EH (cell line): ENCODE measurements around the gene DMRT3.

Source experiments
- DNase-seq: peaks from one replicate; pipeline ENCODE4 v3.0.0-alpha.2; 2015; ENCODE audit warnings: low read depth

Gene DMRT3

DNA sequence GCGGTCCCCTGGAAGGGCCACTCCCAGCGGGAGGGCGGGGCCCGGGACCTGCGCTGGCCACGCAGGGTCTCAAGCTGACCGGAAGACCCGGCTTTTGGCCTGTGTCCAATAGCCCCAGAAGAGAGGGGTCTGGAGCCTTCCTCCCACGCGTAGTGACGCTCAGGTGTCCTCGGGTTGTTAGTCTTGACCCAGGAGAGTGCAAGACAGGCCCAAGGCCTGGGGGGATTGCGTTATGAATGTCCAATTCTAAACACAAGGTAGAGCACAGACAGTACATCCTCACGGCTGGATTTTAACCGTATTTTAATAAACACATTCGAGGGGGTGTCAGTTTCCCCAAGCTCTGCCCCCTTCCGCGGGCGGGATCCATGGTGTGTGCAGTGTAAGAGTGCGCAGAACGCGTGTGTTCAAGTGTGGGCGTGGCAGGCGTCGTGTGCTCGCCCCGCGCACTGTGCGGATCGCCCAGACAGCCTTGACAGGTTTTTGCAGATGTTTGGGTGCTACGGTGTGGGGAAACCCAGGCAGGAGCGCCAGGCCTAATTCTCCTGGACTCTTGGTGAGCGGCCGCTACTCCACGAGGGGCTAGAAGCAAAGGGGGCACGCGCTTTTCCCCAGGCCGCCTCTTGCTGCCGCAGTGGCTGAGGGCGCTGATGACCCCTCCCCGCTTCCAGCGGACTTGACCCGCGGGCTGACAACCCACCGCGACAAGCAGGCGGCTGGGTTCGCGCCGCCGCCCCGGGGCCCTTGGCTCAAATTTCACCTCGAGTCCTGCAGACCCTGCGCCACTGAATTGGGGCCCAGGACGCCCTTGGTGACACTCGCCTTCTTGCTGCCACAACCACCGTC is 6.1 kb upstream of the DMRT3 start:
- DNase-seq, result no peak

DNA sequence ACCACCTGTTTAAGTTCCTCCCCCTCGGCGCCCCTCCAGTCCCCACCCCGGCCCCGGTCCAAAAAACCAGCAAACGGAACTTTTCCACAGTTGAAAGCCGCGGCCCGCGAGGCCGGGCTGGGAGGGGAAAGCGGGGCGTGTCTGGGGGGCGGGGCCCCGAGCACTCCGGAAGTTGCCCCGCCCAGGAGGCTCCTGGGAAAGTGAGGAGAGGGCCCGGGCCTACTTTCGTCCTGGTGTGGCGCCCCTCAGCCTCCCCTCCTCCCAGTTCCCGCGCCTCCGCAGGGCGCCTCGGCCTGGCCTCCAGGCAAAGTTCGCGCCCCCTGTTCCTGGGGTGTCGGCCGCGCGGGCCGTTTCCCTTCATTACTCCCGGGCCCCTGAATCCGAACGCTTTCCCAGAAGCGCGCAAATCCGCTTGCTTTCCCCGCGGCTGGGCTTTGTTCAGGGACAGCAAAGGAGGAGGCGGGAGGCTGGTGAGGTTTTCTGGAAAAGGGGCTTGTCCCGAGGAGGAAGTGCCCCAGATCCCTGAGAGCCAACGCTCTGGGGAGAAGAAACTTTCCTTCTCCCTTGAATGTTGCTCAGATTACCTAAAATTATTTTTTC is 4.5 kb upstream of the DMRT3 start:
- DNase-seq, result no peak

- DNase-seq, result no peak
These were observed 3.8 kb upstream of the DMRT3 start for GRCh38 chr9:972501-973294.

DNA sequence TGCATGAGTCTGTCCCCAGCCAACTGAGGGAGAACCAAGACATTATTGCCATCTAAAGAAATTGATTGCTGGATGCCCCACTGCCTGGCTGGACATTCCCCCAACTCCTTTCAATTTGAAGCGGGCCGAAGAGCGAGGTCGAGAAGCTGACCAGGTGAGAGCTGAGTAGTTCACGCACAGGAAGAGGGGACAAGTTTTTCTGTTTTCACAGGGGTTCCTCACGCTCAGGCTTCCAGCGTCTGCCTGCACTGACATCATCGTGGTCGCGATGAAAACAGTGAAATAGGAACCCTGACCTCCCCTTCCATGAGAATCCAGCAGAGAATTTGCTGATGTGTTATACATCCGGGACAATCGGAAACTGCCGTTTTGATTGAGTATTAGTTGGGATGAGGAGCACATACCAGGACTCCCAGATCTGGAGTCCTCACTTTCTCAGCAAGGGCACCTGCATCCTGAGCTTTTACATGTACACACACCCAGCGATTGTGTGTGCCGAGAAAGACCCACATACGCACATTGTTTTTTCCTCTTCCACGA is 3.1 kb upstream of the DMRT3 start:
- DNase-seq, result no peak

DNA sequence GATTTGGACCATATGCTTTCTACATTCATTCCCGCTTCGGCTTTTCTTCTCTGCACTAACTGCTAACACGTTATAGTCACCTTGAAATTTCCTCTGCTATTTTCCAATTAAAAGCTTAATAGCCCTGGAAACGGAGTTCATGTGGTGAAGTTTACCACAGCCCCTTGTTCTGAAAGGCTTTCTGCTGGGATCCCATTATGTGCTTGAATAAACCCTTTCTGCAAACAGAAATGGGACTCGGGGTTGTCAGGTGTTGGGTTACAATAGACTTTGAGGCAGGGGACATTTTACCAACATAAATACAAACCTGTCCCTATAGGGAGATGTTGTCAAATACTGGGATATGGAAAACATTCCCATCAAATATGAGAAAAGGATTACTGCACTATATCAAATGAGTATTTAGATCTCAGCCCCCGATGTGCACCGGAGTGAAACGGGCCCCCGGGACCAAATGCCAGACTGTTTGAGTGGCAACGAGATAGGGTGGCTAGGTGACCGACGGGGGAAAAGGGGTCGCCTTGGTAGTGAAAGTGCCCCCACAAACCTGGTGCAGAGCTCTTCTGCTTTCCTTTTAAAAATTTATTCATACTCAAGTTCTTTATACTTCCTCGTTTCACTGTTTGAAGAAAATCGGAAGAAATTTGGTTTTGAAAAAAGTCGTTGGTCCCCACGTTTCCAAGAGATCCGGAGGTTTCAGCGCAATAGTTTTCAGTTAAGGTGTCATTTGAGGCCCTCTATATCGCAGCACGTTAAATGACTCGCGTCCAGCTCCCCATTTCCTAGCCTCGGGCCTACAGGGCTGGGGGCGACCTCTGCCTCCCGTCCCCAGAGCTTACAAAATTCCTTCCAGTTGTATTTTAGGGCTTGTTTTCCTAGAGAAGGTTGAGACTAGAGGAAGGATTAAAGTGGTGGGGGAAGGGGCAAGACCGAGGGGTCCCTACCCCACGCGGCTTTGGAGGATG is 2.1 kb upstream of the DMRT3 start:
- DNase-seq, result no peak

DNA sequence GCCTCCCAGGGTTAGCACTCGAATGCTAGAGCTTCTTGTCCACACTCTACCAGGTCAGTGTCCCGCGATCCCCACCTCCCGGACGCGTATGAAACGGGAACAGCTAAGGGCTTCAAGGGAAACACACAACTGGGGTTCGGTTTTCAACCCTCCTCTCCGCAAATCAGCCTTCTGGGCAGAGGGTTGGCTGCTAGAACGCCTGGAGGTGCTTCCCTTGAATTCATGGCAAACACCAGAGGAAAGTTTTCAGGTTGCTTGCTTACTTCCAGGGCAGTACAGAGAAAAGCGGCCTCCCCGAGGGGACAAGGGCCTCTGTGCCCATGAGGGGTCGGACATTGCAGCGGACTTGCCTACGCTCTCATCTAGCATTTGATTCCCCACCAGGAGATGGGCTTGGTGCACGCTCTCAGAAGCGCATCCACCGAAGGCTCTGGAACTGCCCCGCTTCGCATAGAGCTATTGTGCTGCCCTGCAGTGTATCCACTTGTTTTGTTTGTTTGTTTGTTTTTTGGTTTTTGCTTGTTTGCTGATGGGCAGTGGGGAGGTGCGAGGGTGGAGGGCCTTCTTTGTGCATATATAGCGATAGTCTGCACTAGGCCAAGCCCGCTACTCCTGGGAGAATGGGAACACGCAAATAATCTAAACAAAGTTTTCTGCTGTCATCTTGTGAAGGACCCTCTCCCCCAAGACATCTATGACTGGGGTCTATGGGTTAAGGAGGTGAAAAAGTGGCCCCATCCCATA is 1.3 kb upstream of the DMRT3 start:
- DNase-seq, result no peak

- no peak for DNase-seq
These were observed 656 bp upstream of the DMRT3 start for GRCh38 chr9:975740-976257.

DNA sequence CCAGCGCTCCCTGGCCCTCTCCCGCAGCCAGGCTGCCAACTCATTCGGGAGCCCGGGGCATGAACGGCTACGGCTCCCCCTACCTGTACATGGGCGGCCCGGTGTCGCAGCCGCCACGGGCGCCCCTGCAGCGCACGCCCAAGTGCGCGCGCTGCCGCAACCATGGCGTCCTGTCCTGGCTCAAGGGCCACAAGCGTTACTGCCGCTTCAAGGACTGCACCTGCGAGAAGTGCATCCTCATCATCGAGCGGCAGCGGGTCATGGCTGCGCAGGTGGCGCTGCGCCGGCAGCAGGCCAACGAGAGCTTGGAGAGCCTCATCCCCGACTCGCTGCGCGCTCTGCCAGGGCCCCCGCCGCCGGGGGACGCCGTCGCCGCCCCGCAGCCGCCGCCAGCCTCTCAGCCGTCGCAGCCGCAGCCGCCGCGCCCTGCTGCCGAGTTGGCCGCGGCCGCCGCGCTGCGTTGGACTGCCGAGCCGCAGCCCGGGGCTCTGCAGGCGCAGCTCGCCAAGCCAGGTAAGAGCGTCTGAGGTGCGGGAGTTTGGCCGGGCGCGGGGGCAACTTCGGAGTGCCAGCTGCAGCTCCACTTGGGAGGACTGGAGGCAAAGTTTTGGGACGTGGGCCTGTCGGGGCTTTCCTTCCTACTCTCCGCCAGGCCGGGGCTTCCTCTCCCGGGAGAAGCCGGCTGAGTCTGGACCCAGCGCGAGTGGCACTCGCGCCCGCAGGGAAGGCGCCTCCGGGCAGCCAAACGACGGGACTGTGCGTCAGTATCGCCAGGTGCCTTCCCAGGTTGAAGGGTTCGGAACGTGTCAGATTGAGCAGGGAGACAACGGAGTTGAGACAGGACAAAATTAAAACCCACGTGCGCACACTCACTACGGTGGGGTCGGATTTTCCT is 735 bp downstream of the DMRT3 start:
- no peak for DNase-seq

DNA sequence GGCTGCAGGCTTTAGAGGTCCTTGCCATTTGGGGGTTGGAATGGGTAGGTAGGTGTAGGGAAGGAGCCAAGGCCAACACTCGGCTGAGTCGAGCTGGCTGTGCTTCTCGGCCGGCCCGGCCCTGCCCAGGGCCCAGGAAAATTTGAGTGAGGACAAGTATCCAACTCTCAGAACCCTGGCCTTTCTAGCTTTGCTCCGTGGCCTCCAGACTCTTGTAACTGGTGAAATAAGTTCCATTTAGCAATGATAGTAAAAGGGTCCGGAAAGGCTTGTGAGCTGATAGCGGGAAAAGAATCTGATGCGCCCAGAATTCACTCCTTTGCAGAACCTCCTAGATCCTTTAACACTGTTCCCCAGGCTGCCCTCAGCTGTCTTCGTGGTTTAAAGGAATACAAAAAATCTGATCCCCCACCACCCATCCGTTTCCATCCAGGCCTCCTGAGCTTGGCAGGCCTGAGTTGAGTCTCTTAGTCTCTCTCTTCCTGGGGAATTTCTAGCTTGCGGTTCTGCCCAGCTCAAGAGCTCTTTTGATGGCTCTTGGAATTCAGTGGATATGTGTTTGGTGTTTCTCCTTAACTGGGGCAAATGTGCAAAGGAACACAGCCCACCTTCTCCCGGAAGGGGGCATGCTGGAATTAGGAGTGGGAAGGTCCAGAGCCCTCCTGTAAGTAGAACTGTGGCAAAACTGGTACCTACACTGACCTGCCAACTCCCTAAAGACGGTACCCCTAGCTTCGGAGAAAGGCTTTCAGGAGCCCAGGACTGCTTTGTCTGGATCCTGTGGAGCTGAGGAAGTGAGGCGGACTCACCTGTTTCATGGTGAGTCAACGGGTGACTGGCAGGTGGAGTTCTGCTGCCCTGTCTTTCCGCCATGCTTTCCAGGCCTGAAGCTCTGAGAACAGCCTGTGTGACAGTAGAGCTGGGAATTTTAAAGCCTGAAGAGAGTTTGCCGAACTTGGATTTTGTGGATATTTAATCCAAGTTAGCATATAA is 1.7 kb downstream of the DMRT3 start:
- DNase-seq, result no peak

DNA sequence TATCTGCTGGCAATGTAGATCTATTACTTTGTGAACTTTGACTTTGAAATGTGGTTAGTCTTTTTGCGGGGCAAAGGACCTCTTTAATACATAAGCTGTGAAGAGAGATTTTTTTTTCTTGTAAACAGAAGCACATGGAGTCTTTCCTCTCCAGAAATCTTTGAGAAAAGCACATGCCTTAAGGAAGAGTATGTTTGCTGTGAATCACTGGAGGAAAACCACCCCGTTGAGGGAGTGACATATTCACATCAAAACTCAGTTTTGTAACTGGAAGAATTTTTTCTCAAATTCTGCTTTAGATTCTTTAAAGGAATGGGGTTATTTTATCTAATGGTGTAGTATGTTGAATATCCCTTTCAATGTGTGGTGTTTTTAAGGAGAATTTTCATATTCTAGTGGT is 3.5 kb downstream of the DMRT3 start:
- no peak for DNase-seq

DNA sequence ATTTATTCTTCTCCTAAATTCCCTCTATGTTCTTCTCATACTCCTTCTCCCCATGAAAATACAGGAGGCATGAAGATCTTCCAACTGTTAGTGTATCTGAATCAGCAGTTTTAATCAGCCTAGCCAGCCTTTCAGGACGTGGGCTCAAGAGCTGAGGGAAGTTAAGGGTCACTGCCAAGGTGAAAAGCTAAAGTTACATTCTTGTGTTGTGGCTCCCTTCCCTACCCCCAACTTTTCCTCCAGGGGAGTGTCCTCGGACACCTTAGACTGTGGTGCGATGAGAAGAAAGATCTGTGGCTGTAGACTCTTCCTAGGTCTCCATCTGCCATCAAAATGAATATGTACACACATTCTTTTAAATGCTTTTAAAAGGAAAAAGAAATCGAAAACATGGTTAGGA is 4.2 kb downstream of the DMRT3 start:
- no peak for DNase-seq

GRCh38 chr9:981491-981898 is 5.0 kb downstream of the DMRT3 start:
- no peak for DNase-seq

GRCh38 chr9:982394-983230 is 6.2 kb downstream of the DMRT3 start:
- no peak for DNase-seq

GRCh38 chr9:994005-994404 is 17.6 kb downstream of the DMRT3 start:
- DNase-seq, result no peak

- no peak for DNase-seq
These were observed 18.7 kb downstream of the DMRT3 start for GRCh38 chr9:995192-995591.

GRCh38 chr9:995781-996180 is 19.3 kb downstream of the DMRT3 start:
- peak; percentile 54 for DNase-seq
